Stimulated activated CD4-positive, alpha-beta T cell treated with anti-CD3 and anti-CD28 coated beads, TNF-alpha, amount 100 ng/mL, for 24 hours (primary cell): Measurements from ENCODE around the gene S100A10.

Source experiments
- DNase-seq, 3 experiments: peaks; one replicate each; pipeline ENCODE4 v3.0.0-alpha.2; 2020; ENCODE audit warnings: low read depth in 3 of 3

Gene S100A10

GRCh38 chr1:151988405-151988923 lies 5.2 kb downstream of the S100A10 start:
- no peak for DNase-seq

- no peak for DNase-seq
These were observed 7.0 kb downstream of the S100A10 start for GRCh38 chr1:151986501-151987190.

- no peak for DNase-seq
These were observed 7.9 kb downstream of the S100A10 start for GRCh38 chr1:151985768-151986167.

- DNase-seq = no peak
These were observed 8.4 kb downstream of the S100A10 start for GRCh38 chr1:151985270-151985669.

GRCh38 chr1:151984313-151984956 lies 9.2 kb downstream of the S100A10 start:
- DNase-seq = peak in 2 of 3 experiments; percentile 23 to 28

- no peak for DNase-seq
These were observed 11.2 kb downstream of the S100A10 start for GRCh38 chr1:151982300-151983005.

GRCh38 chr1:151981178-151981525 lies 12.5 kb downstream of the S100A10 start:
- no peak for DNase-seq

GRCh38 chr1:151980287-151981177 lies 13.1 kb downstream of the S100A10 start:
- DNase-seq = no peak

GRCh38 chr1:151978922-151979321 lies 14.7 kb downstream of the S100A10 start:
- no peak for DNase-seq

GRCh38 chr1:151977662-151978230 lies 15.9 kb downstream of the S100A10 start:
- no peak for DNase-seq

- no peak for DNase-seq
These were observed 16.8 kb downstream of the S100A10 start for GRCh38 chr1:151976858-151977257.

GRCh38 chr1:151976015-151976343 lies 17.7 kb downstream of the S100A10 start:
- DNase-seq = no peak

- no peak for DNase-seq
These were observed 18.2 kb downstream of the S100A10 start for GRCh38 chr1:151975311-151976014.

GRCh38 chr1:151972542-151973248 lies 21.0 kb downstream of the S100A10 start:
- peak in 2 of 3 experiments; percentile 16 to 26 for DNase-seq

- no peak for DNase-seq
These were observed 23.0 kb downstream of the S100A10 start for GRCh38 chr1:151970626-151971025.

GRCh38 chr1:151970128-151970527 lies 23.5 kb downstream of the S100A10 start:
- DNase-seq = no peak

GRCh38 chr1:151968791-151969399 lies 24.8 kb downstream of the S100A10 start:
- DNase-seq = no peak

GRCh38 chr1:151968058-151968457 lies 25.6 kb downstream of the S100A10 start:
- DNase-seq = peak in 2 of 3 experiments; percentile 25 to 29

GRCh38 chr1:151967091-151967490 lies 26.6 kb downstream of the S100A10 start:
- no peak for DNase-seq

GRCh38 chr1:151966061-151966460 lies 27.6 kb downstream of the S100A10 start:
- DNase-seq = no peak
